ENCODE data around the gene C16orf96.

GRCh38 chr16:4636196-4636595 is 80.1 kb downstream of the C16orf96 start:
- TF ChIP-seq CHD4 (IDR thresholded peaks at IDR 0.05; ENCODE audit: borderline replicate concordance), result no peak
- no peak for TF ChIP-seq BHLHE40 (IDR thresholded peaks at IDR 0.05; ENCODE audit: low read depth, low read length)
- TF ChIP-seq, protein P1, sequence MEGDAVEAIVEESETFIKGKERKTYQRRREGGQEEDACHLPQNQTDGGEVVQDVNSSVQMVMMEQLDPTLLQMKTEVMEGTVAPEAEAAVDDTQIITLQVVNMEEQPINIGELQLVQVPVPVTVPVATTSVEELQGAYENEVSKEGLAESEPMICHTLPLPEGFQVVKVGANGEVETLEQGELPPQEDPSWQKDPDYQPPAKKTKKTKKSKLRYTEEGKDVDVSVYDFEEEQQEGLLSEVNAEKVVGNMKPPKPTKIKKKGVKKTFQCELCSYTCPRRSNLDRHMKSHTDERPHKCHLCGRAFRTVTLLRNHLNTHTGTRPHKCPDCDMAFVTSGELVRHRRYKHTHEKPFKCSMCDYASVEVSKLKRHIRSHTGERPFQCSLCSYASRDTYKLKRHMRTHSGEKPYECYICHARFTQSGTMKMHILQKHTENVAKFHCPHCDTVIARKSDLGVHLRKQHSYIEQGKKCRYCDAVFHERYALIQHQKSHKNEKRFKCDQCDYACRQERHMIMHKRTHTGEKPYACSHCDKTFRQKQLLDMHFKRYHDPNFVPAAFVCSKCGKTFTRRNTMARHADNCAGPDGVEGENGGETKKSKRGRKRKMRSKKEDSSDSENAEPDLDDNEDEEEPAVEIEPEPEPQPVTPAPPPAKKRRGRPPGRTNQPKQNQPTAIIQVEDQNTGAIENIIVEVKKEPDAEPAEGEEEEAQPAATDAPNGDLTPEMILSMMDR (IDR thresholded peaks at IDR 0.05), result no peak
- TF ChIP-seq NFE2L2 (conservative IDR thresholded peaks at IDR 0.05; ENCODE audit: low read length), result no peak
- no peak for TF ChIP-seq HDAC2 (IDR thresholded peaks at IDR 0.05)
- no peak for TF ChIP-seq POLR2A (IDR thresholded peaks at IDR 0.05; ENCODE audit: low read length)
- TF ChIP-seq FOSL2 (IDR thresholded peaks at IDR 0.05), result no peak
- no peak for TF ChIP-seq FOSL2 (CRISPR knock-in tag; IDR thresholded peaks at IDR 0.05)
- no peak for TF ChIP-seq HOXA7 (CRISPR knock-in tag; IDR thresholded peaks at IDR 0.05)
- TF ChIP-seq RAD21 (conservative IDR thresholded peaks at IDR 0.05 in 1 of 2, IDR thresholded peaks at IDR 0.05 in 1 of 2), result no peak
- TF ChIP-seq GATA3 (IDR thresholded peaks at IDR 0.05; ENCODE audit: borderline replicate concordance), result no peak
- TF ChIP-seq RFX5 (IDR thresholded peaks at IDR 0.05), result no peak

Measured in A549 (cell line).